Uterine smooth muscle cell (primary cell): Measurements from ENCODE around the gene PF4V1. TPM values are rescaled to one million over a fixed set of nuclear protein-coding genes. Genes with fewer than 3 reads are reported as not detected.

Source experiments
- total RNA-seq: library from RNA; depleted of rRNA; stranded (reverse); fragments of >200 nt; gene quantifications from 2 replicates; pipeline ENCODE4 v1.2.3, GENCODE V29; 2014

The PF4V1 gene, protein sequence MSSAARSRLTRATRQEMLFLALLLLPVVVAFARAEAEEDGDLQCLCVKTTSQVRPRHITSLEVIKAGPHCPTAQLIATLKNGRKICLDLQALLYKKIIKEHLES
- total RNA-seq = 0.33 and 0.87 TPM in 2 replicates

DNA sequence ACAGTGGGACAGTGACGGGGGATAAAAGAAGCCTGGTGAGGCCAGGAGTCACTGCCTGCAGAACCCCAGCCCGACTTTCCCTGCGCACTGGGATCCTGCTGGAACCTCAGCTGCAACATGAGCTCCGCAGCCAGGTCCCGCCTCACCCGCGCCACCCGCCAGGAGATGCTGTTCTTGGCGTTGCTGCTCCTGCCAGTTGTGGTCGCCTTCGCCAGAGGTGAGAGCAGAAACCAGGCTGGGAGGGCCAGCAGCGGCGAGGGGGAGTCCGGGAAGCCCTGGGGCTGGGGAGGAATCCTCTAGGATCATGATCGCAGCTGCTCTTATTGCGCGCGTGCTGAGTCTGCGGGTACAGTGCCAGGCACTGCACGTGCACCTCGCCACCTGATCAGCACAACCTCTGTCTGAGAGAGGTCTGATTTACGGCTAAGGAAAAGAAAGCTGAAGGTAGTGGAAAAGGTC, at the start of gene PF4V1:
TSS of gene PF4V1 (plus strand) at position 51 of the 459 bp plus-strand sequence. CDS start at position 118, 67 bp downstream.

DNA sequence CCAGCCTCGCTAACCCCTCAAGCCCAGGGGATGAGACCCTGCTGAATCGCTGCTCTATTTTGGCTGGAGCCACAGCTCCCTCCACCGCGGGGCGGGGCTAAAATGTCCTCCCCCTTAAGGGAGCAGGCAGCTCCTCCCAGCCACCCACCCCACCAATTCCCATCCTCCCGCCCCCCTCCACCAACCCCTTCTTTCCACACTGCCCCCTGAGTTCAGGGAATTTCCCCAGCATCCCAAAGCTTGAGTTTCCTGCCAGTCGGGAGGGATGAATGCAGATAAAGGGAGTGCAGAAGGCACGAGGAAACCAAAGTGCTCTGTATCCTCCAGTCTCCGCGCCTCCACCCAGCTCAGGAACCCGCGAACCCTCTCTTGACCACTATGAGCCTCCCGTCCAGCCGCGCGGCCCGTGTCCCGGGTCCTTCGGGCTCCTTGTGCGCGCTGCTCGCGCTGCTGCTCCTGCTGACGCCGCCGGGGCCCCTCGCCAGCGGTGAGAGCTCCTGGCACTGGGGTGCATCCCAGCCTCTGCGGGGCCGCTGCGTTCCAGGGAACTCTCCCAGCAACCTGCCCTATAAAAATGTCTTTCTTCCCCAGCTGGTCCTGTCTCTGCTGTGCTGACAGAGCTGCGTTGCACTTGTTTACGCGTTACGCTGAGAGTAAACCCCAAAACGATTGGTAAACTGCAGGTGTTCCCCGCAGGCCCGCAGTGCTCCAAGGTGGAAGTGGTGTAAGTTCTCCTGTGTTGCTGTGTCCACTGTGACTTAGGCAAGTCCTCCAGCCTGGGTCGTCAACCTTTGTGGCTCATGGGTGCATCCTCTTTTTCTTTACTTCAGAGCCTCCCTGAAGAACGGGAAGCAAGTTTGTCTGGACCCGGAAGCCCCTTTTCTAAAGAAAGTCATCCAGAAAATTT, 16.5 kb upstream of the PF4V1 start, which contains the start of gene CXCL6:
TSS of gene CXCL6 (plus strand) at position 306 of the 907 bp plus-strand sequence. CDS start at position 379, 73 bp downstream.

DNA sequence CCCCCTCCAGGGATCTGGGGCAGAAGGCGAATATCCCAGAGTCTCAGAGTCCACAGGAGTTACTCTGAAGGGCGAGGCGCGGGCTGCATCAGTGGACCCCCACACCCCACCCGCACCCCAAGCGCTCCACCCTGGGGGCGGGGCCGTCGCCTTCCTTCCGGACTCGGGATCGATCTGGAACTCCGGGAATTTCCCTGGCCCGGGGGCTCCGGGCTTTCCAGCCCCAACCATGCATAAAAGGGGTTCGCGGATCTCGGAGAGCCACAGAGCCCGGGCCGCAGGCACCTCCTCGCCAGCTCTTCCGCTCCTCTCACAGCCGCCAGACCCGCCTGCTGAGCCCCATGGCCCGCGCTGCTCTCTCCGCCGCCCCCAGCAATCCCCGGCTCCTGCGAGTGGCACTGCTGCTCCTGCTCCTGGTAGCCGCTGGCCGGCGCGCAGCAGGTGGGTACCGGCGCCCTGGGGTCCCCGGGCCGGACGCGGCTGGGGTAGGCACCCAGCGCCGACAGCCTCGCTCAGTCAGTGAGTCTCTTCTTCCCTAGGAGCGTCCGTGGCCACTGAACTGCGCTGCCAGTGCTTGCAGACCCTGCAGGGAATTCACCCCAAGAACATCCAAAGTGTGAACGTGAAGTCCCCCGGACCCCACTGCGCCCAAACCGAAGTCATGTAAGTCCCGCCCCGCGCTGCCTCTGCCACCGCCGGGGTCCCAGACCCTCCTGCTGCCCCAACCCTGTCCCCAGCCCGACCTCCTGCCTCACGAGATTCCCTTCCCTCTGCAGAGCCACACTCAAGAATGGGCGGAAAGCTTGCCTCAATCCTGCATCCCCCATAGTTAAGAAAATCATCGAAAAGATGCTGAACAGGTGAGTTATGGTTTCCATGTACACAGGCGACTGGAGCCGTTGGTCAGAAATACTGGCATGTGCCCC, 16.3 kb downstream of the PF4V1 start, which contains the start of gene CXCL1:
TSS of gene CXCL1 (plus strand) at position 264 of the 926 bp plus-strand sequence. CDS start at position 342, 78 bp downstream.

Other genes with a start within 250 kb of the PF4V1 start
- not detected in 2 replicates for gene RASSF6, start 232.9 kb upstream of the PF4V1 start, total RNA-seq
- gene CXCL8, start 112.7 kb upstream of the PF4V1 start, total RNA-seq = 1.5 and 6.3 TPM in 2 replicates
- 0.77 and 1.1 TPM in 2 replicates for gene CXCL6, start 16.6 kb upstream of the PF4V1 start, total RNA-seq
- 2.9 and 3.9 TPM in 2 replicates for gene CXCL1, start 16.1 kb downstream of the PF4V1 start, total RNA-seq
- not detected in 2 replicates for gene PF4, start 128.7 kb downstream of the PF4V1 start, total RNA-seq
- not detected in 2 replicates for gene PPBP, start 134.9 kb downstream of the PF4V1 start, total RNA-seq
- gene CXCL5, start 145.4 kb downstream of the PF4V1 start, total RNA-seq = 0.25 and 0.44 TPM in 2 replicates
- 2.1 and 3.3 TPM in 2 replicates for gene CXCL3, start 185.4 kb downstream of the PF4V1 start, total RNA-seq
- 2.7 and 3.6 TPM in 2 replicates for gene CXCL2, start 245.9 kb downstream of the PF4V1 start, total RNA-seq